ENCODE data around the gene SMARCB1. TPM values are rescaled to one million over a fixed set of nuclear protein-coding genes. Genes with fewer than 3 reads are reported as not detected.
A peak's percentile ranks its signal among the peaks of the same experiment; 100 is the strongest.

Gene SMARCB1
- total RNA-seq, 4 donors from 2014 or later, result 37.8 to 61.0 (median 47.7) TPM

DNA sequence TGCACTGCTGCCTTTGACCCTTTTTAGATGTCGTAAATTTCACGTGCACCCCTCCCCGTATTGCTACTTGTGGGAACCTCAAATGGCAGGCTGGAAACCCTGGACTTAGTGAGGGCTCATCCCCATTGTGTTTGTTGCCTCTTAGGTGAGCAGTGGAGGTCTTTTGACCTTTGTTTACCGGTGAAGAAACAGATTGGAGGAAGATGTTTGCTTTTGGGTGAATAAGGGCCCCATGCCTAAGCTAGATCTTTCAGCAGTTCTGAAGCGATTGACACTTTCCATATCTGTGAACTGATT lies 782 bp downstream of the SMARCB1 start:
- 0 to 8% methylated on average over 1 to 2 of the region's 5 CpGs for WGBS, 2 donors
- Histone ChIP-seq H3K27ac (peak overlapping the region; percentile 98 to 100 (median 98)), H3K36me3 (peaks cover 0 to 23% (median 0%) of the 10 kb centered on the region in 3 donors), H3K9me3 (no peaks in the 10 kb centered on the region), H3K27me3 (no peaks in the 10 kb centered on the region), H3K4me1 (peaks cover 9 to 67% (median 25%) of the 10 kb centered on the region in 3 donors), H3K4me3 (peak overlapping the region; percentile 75 to 96 (median 84))
- TF ChIP-seq, protein P1, sequence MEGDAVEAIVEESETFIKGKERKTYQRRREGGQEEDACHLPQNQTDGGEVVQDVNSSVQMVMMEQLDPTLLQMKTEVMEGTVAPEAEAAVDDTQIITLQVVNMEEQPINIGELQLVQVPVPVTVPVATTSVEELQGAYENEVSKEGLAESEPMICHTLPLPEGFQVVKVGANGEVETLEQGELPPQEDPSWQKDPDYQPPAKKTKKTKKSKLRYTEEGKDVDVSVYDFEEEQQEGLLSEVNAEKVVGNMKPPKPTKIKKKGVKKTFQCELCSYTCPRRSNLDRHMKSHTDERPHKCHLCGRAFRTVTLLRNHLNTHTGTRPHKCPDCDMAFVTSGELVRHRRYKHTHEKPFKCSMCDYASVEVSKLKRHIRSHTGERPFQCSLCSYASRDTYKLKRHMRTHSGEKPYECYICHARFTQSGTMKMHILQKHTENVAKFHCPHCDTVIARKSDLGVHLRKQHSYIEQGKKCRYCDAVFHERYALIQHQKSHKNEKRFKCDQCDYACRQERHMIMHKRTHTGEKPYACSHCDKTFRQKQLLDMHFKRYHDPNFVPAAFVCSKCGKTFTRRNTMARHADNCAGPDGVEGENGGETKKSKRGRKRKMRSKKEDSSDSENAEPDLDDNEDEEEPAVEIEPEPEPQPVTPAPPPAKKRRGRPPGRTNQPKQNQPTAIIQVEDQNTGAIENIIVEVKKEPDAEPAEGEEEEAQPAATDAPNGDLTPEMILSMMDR (IDR thresholded peaks at IDR 0.05), result no peak
- TF ChIP-seq POLR2A (IDR thresholded peaks at IDR 0.05), result no peak
- no peak for DNase-seq
- intact Hi-C loops (cut with DNase I), result no loop called here

DNA sequence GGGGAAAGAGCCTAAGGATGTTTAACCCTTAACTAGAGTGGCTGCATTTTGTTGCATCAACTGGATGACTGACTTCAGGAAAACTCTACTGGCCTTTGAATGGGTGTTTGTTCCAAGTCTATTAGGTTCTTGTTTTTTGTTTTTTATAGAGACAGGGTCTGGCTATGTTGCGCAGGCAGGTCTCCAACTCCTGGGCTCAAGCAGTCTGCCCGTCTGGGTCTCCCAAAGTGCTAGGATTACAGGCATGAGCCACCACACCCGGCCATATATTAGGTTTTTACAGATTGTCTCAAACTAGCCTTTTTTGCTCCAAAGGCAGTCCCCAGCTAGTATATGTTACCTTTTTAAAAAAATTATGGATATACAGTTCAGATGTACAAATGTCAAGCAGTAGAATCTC lies 1.1 kb downstream of the SMARCB1 start:
- peaks cover 0 to 26% (median 2%) of the 10 kb centered on the region in 3 donors for H3K36me3 ChIP-seq
- TF ChIP-seq, protein P1 (IDR thresholded peaks at IDR 0.05), result no peak
- no peak for TF ChIP-seq POLR2A (IDR thresholded peaks at IDR 0.05)
- intact Hi-C loops (cut with DNase I), result no loop called here
- 38 to 51% methylated on average over 3 of the region's 3 CpGs for WGBS, 2 donors
- H3K9me3 ChIP-seq, result no peaks in the 10 kb centered on the region
- H3K27me3 ChIP-seq, result no peaks in the 10 kb centered on the region
- peak overlapping the region; percentile 98 to 100 (median 98) for H3K27ac ChIP-seq
- peak overlapping the region; percentile 75 to 96 (median 84) for H3K4me3 ChIP-seq
- peaks cover 9 to 67% (median 25%) of the 10 kb centered on the region in 3 donors for H3K4me1 ChIP-seq
- no peak for DNase-seq

DNA sequence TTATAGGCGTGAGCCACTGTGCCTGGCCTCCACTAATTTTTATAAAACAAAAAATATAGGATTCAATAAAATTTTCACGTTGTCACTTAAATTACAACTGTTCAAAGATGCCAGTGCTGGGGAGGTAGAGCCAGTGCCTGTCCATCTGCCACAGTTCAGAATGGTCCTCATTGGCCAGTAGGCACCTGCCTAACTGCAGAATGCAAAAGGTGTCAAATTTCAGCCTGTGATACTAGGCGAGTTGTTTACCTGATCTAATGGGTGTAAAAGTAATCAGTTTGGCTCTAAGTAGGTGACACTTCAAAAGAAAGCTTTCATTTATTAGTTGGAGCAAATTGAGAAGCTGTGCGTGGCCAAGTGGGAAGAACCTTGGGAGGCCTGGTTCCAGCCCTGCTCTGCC lies 2.4 kb downstream of the SMARCB1 start:
- no peak for DNase-seq
- Histone ChIP-seq H3K27me3 (no peaks in the 10 kb centered on the region), H3K27ac (no peak overlapping the region), H3K9me3 (no peaks in the 10 kb centered on the region), H3K4me1 (peaks cover 9 to 67% (median 25%) of the 10 kb centered on the region in 3 donors), H3K36me3 (peaks cover 7 to 38% (median 9%) of the 10 kb centered on the region in 3 donors), H3K4me3 (no peak overlapping the region)
- intact Hi-C loops (cut with DNase I), result no loop called here
- WGBS, 2 donors, result 56 to 74% methylated on average over 4 of the region's 4 CpGs
- no peak for TF ChIP-seq POLR2A (IDR thresholded peaks at IDR 0.05)
- TF ChIP-seq, protein P1 (IDR thresholded peaks at IDR 0.05), result no peak

DNA sequence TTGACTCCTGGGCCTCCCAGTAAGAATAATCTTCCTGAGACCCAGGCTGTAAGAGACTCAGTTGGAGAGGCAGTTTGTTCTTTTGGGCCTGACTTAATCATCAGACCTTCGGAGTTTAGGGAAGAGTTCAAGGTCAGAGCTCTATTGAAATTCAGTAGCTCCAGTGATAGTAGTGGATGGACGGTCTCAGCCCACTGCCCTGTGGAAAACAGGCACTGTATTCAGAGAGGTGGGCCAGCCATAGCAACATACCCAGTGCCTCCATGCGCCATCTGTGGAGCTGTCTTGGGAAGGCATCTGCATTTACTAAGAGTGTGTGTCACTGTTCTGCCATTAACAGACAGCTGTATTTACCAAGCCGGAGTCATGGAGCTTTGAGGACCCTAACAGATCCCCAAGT lies 2.9 kb downstream of the SMARCB1 start:
- Histone ChIP-seq H3K36me3 (peaks cover 9 to 44% (median 10%) of the 10 kb centered on the region in 3 donors), H3K4me1 (peaks cover 9 to 67% (median 25%) of the 10 kb centered on the region in 3 donors), H3K27ac (no peak overlapping the region), H3K9me3 (no peaks in the 10 kb centered on the region), H3K27me3 (no peaks in the 10 kb centered on the region), H3K4me3 (no peak overlapping the region)
- TF ChIP-seq POLR2A (IDR thresholded peaks at IDR 0.05), result no peak
- TF ChIP-seq, protein P1 (IDR thresholded peaks at IDR 0.05), result no peak
- WGBS, 2 donors, result 90% methylated on average over 3 of the region's 4 CpGs; no CpG with 5 or more reads in 1 of the 2 donors
- intact Hi-C loops (cut with DNase I), result no loop called here
- no peak for DNase-seq

DNA sequence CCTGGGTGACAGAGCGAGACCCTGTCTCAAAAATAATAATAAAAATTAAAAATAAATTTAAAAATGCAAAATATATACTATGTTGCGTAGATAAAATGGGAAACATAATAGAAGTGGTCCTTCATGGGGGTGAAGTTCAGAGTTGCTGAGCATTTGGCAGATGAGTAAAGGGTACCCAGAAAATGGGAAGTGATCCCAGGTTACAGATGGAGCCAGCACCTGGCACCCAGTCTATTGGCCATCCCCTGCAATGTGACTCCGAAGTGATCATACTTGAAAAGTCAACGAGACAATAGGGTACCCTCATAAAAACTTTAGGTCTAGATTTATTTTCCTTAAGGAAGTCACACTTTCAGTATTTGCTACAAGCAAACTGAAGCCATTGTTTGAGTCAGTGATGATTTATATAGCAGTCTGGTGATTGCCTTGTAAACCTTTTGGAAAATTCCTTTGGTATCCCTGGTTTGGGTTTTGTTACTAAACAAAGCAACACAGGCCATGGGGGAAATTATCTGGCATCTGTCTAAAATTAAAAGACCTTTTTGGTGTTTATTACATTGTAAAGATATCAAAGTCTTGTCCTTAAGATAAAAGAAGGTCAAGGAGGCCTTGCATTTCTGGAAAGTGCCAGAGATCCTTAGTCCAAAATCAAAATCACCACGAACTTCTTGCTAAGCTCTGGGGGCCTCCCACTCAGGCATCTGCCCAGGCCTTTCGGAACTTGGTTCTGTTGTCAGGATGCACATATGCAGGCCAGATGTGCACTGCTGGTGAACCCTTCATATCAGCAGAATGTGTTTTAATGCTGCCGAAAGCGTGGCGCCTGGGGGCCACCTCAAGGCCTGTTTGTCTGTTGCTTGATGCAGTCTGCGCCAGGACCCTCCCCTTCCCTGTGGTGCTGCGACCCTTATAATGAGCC lies 4.3 kb downstream of the SMARCB1 start:
- Histone ChIP-seq H3K9me3 (no peaks in the 10 kb centered on the region), H3K36me3 (peaks cover 10 to 58% (median 21%) of the 10 kb centered on the region in 3 donors), H3K4me3 (no peak overlapping the region), H3K4me1 (peaks cover 9 to 62% (median 25%) of the 10 kb centered on the region in 3 donors), H3K27ac (peak overlapping the region in 2 of 4 donors; percentile 11 to 48), H3K27me3 (no peaks in the 10 kb centered on the region)
- TF ChIP-seq, protein P1 (IDR thresholded peaks at IDR 0.05), result no peak
- no peak for TF ChIP-seq POLR2A (IDR thresholded peaks at IDR 0.05)
- intact Hi-C loops (cut with DNase I), result no loop called here
- WGBS, 2 donors, result 51 to 68% methylated on average over 6 to 11 of the region's 11 CpGs
- no peak for DNase-seq
